GM23248 (cell line): ENCODE data around the gene NLGN4X. TPM values are rescaled to one million over a fixed set of nuclear protein-coding genes. Genes with fewer than 3 reads are reported as not detected.

ENCODE experiments used
- DNase-seq: peaks from one replicate; pipeline ENCODE4 v3.0.0-alpha.2; 2015
- H2AFZ ChIP-seq: fragments of 200-600 bp; sonication (generic); 2 replicates; pipeline ENCODE4 v1.6.1; 2016; ENCODE audit warnings: antibody characterized with exemption
- H3F3A ChIP-seq: fragments of 200-600 bp; sonication (generic); 2 replicates; pipeline ENCODE4 v1.6.1; 2016; ENCODE audit warnings: mild to moderate bottlenecking, antibody characterized with exemption, mixed run types; ENCODE audit not compliant: insufficient read depth
- H3K27ac ChIP-seq: fragments of 200-600 bp; sonication (generic); 2 replicates; pipeline ENCODE4 v1.5.1; 2016; ENCODE audit warnings: mild to moderate bottlenecking
- H3K27me3 ChIP-seq: fragments of 200-600 bp; sonication (generic); replicated peaks from 2 replicates; pipeline ENCODE4 v1.6.1; 2016; ENCODE audit warnings: mild to moderate bottlenecking; ENCODE audit not compliant: insufficient read depth
- H3K36me3 ChIP-seq: fragments of 200-600 bp; sonication (generic); 2 replicates; pipeline ENCODE4 v1.6.1; 2016; ENCODE audit warnings: low read depth, mild to moderate bottlenecking
- H3K4me1 ChIP-seq: fragments of 200-600 bp; sonication (generic); 2 replicates; pipeline ENCODE4 v1.6.1; 2016; ENCODE audit warnings: mild to moderate bottlenecking; ENCODE audit not compliant: insufficient read depth
- H3K4me2 ChIP-seq: fragments of 200-600 bp; sonication (generic); one replicate; pipeline ENCODE4 v1.6.1; 2016; ENCODE audit warnings: mild to moderate bottlenecking; ENCODE audit not compliant: unreplicated experiment
- H3K4me3 ChIP-seq: fragments of 200-600 bp; sonication (generic); 2 replicates; pipeline ENCODE4 v1.5.1; 2016; ENCODE audit warnings: mild to moderate bottlenecking
- H3K79me2 ChIP-seq: fragments of 200-600 bp; sonication (generic); 2 replicates; pipeline ENCODE4 v1.6.1; 2016; ENCODE audit warnings: mild to moderate bottlenecking; ENCODE audit not compliant: insufficient read depth
- H3K9ac ChIP-seq: fragments of 200-600 bp; sonication (generic); 2 replicates; pipeline ENCODE4 v1.6.1; 2016; ENCODE audit warnings: mild to moderate bottlenecking
- H3K9me2 ChIP-seq: fragments of 200-600 bp; sonication (generic); 2 replicates; pipeline ENCODE4 v1.6.1; 2016; ENCODE audit warnings: mixed run types, mild to moderate bottlenecking, moderate library complexity; ENCODE audit not compliant: insufficient read depth
- H3K9me3 ChIP-seq: fragments of 200-600 bp; sonication (generic); one replicate; pipeline ENCODE4 v1.6.1; 2017; ENCODE audit warnings: low read depth
- H4K20me1 ChIP-seq: fragments of 200-600 bp; sonication (generic); 2 replicates; pipeline ENCODE4 v1.6.0; 2016; ENCODE audit not compliant: insufficient read depth
- EZH2 ChIP-seq: fragments of 200-600 bp; sonication (generic); IDR thresholded peaks from 2 replicates; pipeline ENCODE4 v1.6.1; 2018; ENCODE audit warnings: antibody characterized with exemption, mild to moderate bottlenecking; ENCODE audit not compliant: insufficient read depth, poor library complexity, severe bottlenecking
- EZH2phosphoT487 ChIP-seq: fragments of 200-600 bp; sonication (generic); IDR thresholded peaks from 2 replicates; pipeline ENCODE4 v1.6.1; 2018; ENCODE audit warnings: antibody characterized with exemption, moderate library complexity, mild to moderate bottlenecking, low read depth; ENCODE audit not compliant: insufficient read depth
- WGBS, 2 experiments: methylation state at CpG; one replicate each; pipeline ENCODE4 v1.1.6; 2015 to 2017; ENCODE audit warnings: low lambda C conversion rate in 2 of 2, low coverage in 1 of 2; ENCODE audit errors: missing lambda C conversion rate in 2 of 2; 5-methylcytosine and 5-hydroxymethylcytosine counted together
- in situ Hi-C: fragments of 300-500 bp; cut with MboI; formaldehyde crosslinking; loops from 2 replicates; pipeline ENCODE4 v1.15.0; 2020
- polyA plus RNA-seq: library from polyadenylated mRNA; unstranded; fragments of >200 nt; fragmentation: Nextera tagmentation; extraction: Ambion mirVana; gene quantifications from 2 replicates; pipeline ENCODE4 v1.2.1, GENCODE V29; 2016
- total RNA-seq: library from RNA; depleted of rRNA; stranded (reverse); fragments of >200 nt; shearing (Covaris generic); gene quantifications from 2 replicates; pipeline ENCODE4 v1.2.3, GENCODE V29; 2014

The NLGN4X gene
- total and polyA plus RNA-seq, 2 experiments from 2014 or later = not detected

- DNase-seq = peak; percentile 28
- no peak overlapping the region for H3K27ac ChIP-seq
Measured at GRCh38 chrX:6021316-6022091, 207.2 kb downstream of the NLGN4X start.

DNA sequence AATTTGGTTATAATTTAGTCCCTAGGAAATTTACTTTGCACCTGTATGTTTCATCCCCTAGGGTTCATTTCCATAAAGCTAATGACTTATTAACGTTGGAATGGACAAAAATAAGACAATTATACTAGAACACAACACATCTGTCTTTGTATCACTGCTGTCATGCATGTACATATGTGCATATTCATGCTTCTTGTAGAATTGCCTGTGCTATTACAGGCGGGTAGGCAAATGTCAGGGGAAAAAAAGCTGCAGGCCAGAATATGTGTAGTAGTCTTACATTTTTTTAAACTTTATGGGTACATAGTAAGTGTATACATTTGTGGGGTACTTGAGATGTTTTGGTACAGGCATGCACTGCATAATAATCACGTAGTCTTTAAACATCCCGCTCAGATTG is 209.6 kb downstream of the NLGN4X start:
- H3K27me3 ChIP-seq = no peaks in the 10 kb centered on the region
- H3K9me3 ChIP-seq = no peaks in the 10 kb centered on the region
- TF ChIP-seq EZH2phosphoT487 (no peak), EZH2 (no peak)
- no peaks in the 10 kb centered on the region for H4K20me1 ChIP-seq
- H3K9me2 ChIP-seq = no peaks in the 10 kb centered on the region
- no peaks in the 10 kb centered on the region for H3F3A ChIP-seq
- no peaks in the 10 kb centered on the region for H3K4me1 ChIP-seq
- H3K4me3 ChIP-seq = no peak overlapping the region
- H2AFZ ChIP-seq = no peak overlapping the region
- in situ Hi-C loops = no loop called here
- no peak overlapping the region for H3K9ac ChIP-seq
- H3K27ac ChIP-seq = no peak overlapping the region
- no peaks in the 10 kb centered on the region for H3K79me2 ChIP-seq
- no peaks in the 10 kb centered on the region for H3K36me3 ChIP-seq
- H3K4me2 ChIP-seq = no peak overlapping the region
- 23 to 30% methylated on average over 4 of the region's 4 CpGs for WGBS, 2 experiments
- no peak for DNase-seq

More at GRCh38 chrX:6021316-6022091, 207.2 kb downstream of the NLGN4X start:
- no peaks in the 10 kb centered on the region for H3F3A ChIP-seq
- no peaks in the 10 kb centered on the region for H3K36me3 ChIP-seq
- in situ Hi-C loops = no loop called here
- no peaks in the 10 kb centered on the region for H3K9me3 ChIP-seq
- H3K4me3 ChIP-seq = no peak overlapping the region
- H4K20me1 ChIP-seq = no peaks in the 10 kb centered on the region
- H3K9ac ChIP-seq = no peak overlapping the region
- H3K4me2 ChIP-seq = no peak overlapping the region
- H3K27me3 ChIP-seq = no peaks in the 10 kb centered on the region
- 2 to 3% methylated on average over 4 of the region's 4 CpGs for WGBS, 2 experiments
- no peaks in the 10 kb centered on the region for H3K79me2 ChIP-seq
- H3K9me2 ChIP-seq = no peaks in the 10 kb centered on the region
- H3K4me1 ChIP-seq = no peaks in the 10 kb centered on the region
- H2AFZ ChIP-seq = no peak overlapping the region
- TF ChIP-seq EZH2phosphoT487 (no peak), EZH2 (no peak)

DNA sequence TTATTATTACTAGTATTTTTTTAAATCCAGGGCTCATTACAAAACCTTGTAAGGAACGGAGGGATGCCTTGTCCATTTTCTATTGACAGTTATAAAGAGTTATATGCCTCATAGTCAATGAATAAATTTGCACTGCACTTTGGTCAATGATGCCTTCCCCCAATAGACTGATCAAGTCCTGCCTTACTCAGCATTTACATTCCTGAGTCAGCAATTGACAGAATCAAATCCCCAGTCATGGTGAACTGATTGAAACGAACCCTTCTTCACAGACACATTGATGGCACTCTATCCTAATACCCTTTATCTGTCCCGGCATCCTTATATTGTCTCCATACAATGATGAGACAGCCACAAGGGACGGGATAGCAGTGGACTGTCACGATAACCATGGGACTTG is 213.2 kb downstream of the NLGN4X start:
- WGBS, 2 experiments = 24 to 26% methylated on average over 5 of the region's 5 CpGs
- no peak overlapping the region for H3K4me3 ChIP-seq
- no peaks in the 10 kb centered on the region for H3K9me3 ChIP-seq
- TF ChIP-seq EZH2 (no peak), EZH2phosphoT487 (no peak)
- H3K27ac ChIP-seq = no peak overlapping the region
- no peaks in the 10 kb centered on the region for H3K27me3 ChIP-seq
- in situ Hi-C loops = no loop called here
- no peak overlapping the region for H2AFZ ChIP-seq
- no peaks in the 10 kb centered on the region for H3K79me2 ChIP-seq
- H3K9ac ChIP-seq = no peak overlapping the region
- no peaks in the 10 kb centered on the region for H3K4me1 ChIP-seq
- no peak overlapping the region for H3K4me2 ChIP-seq
- no peaks in the 10 kb centered on the region for H3F3A ChIP-seq
- no peaks in the 10 kb centered on the region for H3K36me3 ChIP-seq
- no peaks in the 10 kb centered on the region for H3K9me2 ChIP-seq
- no peaks in the 10 kb centered on the region for H4K20me1 ChIP-seq
- no peak for DNase-seq

DNA sequence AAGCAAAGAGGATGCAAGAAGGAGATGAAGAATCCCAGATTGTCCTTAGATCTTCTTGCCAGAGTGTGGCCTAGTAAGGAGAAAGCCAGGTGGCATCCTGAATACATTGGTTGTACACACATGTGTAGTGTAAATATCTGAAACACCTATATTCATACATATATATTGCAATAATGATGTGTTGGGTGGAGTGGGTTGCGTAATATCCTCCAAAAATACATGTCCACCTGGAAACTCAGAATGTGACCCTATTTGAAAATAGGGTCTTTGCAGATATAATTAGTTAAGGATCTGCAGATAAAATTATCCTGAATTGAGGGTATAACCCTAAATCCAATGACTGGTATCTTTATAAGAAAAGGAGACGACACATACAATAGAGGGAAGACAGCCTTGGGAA is 216.3 kb downstream of the NLGN4X start:
- Histone ChIP-seq H3K79me2 (no peaks in the 10 kb centered on the region), H3K27ac (no peak overlapping the region), H3K9me3 (no peaks in the 10 kb centered on the region), H3K36me3 (no peaks in the 10 kb centered on the region), H3K27me3 (no peaks in the 10 kb centered on the region), H2AFZ (no peak overlapping the region), H3K4me2 (no peak overlapping the region), H3K9ac (no peak overlapping the region), H3K9me2 (no peaks in the 10 kb centered on the region), H3K4me3 (no peak overlapping the region), H4K20me1 (no peaks in the 10 kb centered on the region), H3K4me1 (no peaks in the 10 kb centered on the region), H3F3A (no peaks in the 10 kb centered on the region)
- DNase-seq = no peak
- TF ChIP-seq EZH2phosphoT487 (no peak), EZH2 (no peak)
- in situ Hi-C loops = no loop called here
- WGBS, 2 experiments = 17 to 24% methylated on average over 2 of the region's 2 CpGs

DNA sequence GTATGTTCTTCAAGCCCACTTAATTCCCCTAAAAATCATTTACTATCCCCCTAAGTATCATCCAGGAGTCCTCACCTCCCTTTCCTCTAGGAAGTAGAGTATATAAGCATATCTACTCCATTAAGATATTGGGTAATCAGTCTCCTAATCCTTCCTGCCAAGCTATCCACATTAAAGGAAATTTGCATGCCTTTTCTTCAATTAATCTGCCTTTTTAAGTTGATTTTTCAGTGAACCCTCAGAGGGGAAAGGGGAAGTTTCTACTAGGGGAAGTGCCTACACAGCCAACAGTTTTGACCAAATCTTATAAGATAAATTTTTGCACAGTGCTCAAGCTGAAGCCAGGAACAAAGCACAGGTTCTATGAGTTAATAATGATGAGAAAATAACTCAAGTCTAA is 222.8 kb downstream of the NLGN4X start:
- Histone ChIP-seq H3K4me1 (no peaks in the 10 kb centered on the region), H3F3A (no peaks in the 10 kb centered on the region), H4K20me1 (no peaks in the 10 kb centered on the region), H3K4me2 (no peak overlapping the region), H2AFZ (no peak overlapping the region), H3K9me3 (no peaks in the 10 kb centered on the region), H3K4me3 (no peak overlapping the region), H3K27ac (no peak overlapping the region), H3K9ac (no peak overlapping the region), H3K27me3 (no peaks in the 10 kb centered on the region), H3K9me2 (no peaks in the 10 kb centered on the region), H3K36me3 (no peaks in the 10 kb centered on the region), H3K79me2 (no peaks in the 10 kb centered on the region)
- TF ChIP-seq EZH2phosphoT487 (no peak), EZH2 (no peak)
- in situ Hi-C loops = no loop called here
- DNase-seq = no peak
